ENCODE data around the gene KRTAP10-8. TPM values are rescaled to one million over a fixed set of nuclear protein-coding genes. Genes with fewer than 3 reads are reported as not detected.

The KRTAP10-8 gene
- total and polyA plus RNA-seq, 2 of the 4 experiments (the other 2 are of a cell fraction), result not detected

DNA sequence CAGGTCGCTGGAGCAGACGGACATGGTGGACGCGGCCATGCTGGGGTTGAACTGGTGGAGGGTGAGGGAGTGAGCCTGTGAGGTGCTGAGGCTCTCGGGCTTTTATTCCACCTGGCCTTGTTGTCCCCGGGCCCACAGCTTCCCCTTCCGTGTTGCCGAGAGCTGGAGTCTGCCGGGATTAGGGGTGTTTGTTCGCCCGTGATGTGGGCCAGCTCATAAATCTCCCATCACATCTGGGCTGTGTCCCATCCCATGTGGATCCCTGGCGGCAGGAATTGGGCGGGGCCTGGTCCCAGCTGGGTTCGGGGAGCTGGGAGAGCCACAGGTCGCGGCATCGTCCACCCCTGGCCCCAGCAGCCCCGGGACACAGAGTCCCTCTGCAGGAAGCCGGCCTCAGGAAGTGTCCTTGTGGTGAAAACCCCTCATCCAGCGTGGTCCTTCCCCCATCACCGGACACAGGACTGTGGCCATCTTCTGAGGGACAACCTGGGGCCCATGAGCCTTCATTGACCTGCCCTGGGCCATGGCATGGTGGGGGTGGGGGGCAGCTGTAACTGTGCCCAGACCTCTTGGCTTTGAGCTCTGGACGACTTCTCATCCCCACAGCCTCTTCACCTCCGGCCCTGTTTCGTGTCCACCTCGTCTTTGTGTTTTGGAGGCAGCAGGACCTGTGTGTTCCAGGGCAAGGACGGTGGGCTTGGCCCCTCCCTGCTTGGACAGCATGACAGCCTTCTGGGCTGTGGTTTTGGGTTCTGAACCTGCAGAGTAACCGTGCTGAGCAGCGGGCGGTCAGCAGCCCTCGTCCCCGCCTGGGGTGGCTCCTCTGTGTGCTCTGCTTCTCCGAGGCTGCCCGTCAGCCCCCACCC is 19.2 kb upstream of the KRTAP10-8 start, which contains the start of gene KRTAP10-6 (continued):
- TF ChIP-seq NFE2L2 (IDR thresholded peaks at IDR 0.05; ENCODE audit: low read depth, low read length), result no peak

- Histone ChIP-seq H3K9me3 (ENCODE audit: control insufficient read depth, insufficient read depth, low read length) (no peaks in the 10 kb centered on the region), H3K79me1 (ENCODE audit: low read depth in 1 of 2, low read length in 2 of 2) (no peaks in the 10 kb centered on the region), H3K27ac (ENCODE audit: insufficient read depth, low read length) (no peak overlapping the region), H4K8ac (ENCODE audit: low read depth in 2 of 2, low read length in 2 of 2) (no peak overlapping the region), H2AK5ac (ENCODE audit: low read depth, low read length) (no peak overlapping the region), H2BK20ac (ENCODE audit: low read depth, low read length) (no peak overlapping the region), H3K4ac (ENCODE audit: low read depth, low read length) (no peak overlapping the region), H4K20me1 (ENCODE audit: insufficient read depth, low read length) (no peaks in the 10 kb centered on the region), H3K56ac (ENCODE audit: extremely low read depth, insufficient read depth, low read length) (no peak overlapping the region), H2BK15ac (ENCODE audit: low read depth, low read length) (no peak overlapping the region), H3K9ac (ENCODE audit: low read depth, low read length) (no peak overlapping the region), H3K23ac (ENCODE audit: low read depth, low read length) (no peak overlapping the region), H3K9me1 (ENCODE audit: insufficient read depth, low read length) (no peaks in the 10 kb centered on the region), H3K4me3 (ENCODE audit: insufficient read depth, low read depth, low read length) (no peak overlapping the region), H3K27me3 (ENCODE audit: control insufficient read depth, insufficient read depth, low read length) (peaks cover 4% of the 10 kb centered on the region; the same call in 1 of the 2 replicates), H2AFZ (replicated peaks; ENCODE audit: low read length, poor library complexity) (peak overlapping the region; percentile 8), H4K91ac (ENCODE audit: insufficient read depth, low read depth, low read length) (no peak overlapping the region), H3K4me2 (ENCODE audit: low read depth, low read length) (no peak overlapping the region), H2BK5ac (ENCODE audit: low read depth, low read length, poor library complexity, severe bottlenecking) (no peak overlapping the region), H3K36me3 (ENCODE audit: control insufficient read depth, insufficient read depth, low read length) (no peaks in the 10 kb centered on the region), H4K5ac (ENCODE audit: low read depth, low read length) (no peak overlapping the region), H2BK120ac (ENCODE audit: low read depth, low read length) (no peak overlapping the region), H3K14ac (replicated peaks; ENCODE audit: low read depth, low read length) (no peak overlapping the region), H3K18ac (ENCODE audit: low read depth, low read length) (no peak overlapping the region), H2AK9ac (replicated peaks; ENCODE audit: low read depth, low read length, poor library complexity) (no peak overlapping the region), H3K4me1 (ENCODE audit: control insufficient read depth, insufficient read depth, low read length) (no peaks in the 10 kb centered on the region)
- no TSS peak for BruUV-seq (replicated peaks)
- 78% methylated on average over 4 of the region's 20 CpGs; no CpG with 5 or more reads in 1 of the 2 experiments for WGBS, 2 experiments (ENCODE audit: extremely low coverage in 2 of 2, insufficient read length in 1 of 2)
- intact Hi-C loops (cut with micrococcal nuclease), result no loop called here
- dilution Hi-C loops (cut with HindIII; ENCODE audit: low sequenced_read_pairs, unreplicated experiment), result no loop called here
- ATAC-seq (ENCODE audit: low read depth) (peak; percentile 73), DNase-seq (peak; percentile 12)
- in situ Hi-C loops (cut with MboI; ENCODE audit: low sequenced_read_pairs), result no loop called here
- CTCF ChIA-PET, result no interaction called here
- TF ChIP-seq, protein P1, sequence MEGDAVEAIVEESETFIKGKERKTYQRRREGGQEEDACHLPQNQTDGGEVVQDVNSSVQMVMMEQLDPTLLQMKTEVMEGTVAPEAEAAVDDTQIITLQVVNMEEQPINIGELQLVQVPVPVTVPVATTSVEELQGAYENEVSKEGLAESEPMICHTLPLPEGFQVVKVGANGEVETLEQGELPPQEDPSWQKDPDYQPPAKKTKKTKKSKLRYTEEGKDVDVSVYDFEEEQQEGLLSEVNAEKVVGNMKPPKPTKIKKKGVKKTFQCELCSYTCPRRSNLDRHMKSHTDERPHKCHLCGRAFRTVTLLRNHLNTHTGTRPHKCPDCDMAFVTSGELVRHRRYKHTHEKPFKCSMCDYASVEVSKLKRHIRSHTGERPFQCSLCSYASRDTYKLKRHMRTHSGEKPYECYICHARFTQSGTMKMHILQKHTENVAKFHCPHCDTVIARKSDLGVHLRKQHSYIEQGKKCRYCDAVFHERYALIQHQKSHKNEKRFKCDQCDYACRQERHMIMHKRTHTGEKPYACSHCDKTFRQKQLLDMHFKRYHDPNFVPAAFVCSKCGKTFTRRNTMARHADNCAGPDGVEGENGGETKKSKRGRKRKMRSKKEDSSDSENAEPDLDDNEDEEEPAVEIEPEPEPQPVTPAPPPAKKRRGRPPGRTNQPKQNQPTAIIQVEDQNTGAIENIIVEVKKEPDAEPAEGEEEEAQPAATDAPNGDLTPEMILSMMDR (conservative IDR thresholded peaks at IDR 0.05; ENCODE audit: low read depth, low read length), result no peak
- TF ChIP-seq POLR2A (IDR thresholded peaks at IDR 0.05; ENCODE audit: low read depth, low read length), result no peak
- POLR2A ChIA-PET (ENCODE audit: unreplicated experiment), result no interaction called here
Measured at GRCh38 chr21:44593598-44594405, 18.1 kb upstream of the KRTAP10-8 start.

Measured in IMR-90 (cell line).